Measurements from ENCODE around the gene ADARB2.
A peak's percentile ranks its signal among the peaks of the same experiment; 100 is the strongest.
"Not testable (repeated sequence)": the region's sequence is repeated elsewhere in the genome, so short reads cannot be mapped to it uniquely, and the experiment has no call there.

Gene ADARB2

DNA sequence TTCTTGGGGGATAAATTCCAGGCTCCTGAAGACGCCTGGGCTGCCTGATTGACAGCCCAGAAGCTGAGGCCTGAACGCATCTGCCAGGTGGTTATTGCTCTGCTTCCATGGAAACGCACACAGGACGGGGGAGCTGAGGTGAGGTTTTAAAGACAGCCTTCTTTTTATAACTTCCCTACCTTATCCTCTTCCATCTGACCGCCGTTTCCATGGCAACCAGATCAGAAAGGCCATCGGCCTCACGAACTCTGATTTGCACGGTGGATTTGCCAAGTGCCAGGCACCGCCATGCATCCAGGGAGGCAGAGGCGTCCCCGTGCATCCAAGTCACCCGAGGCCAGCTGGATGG is 260.9 kb downstream of the ADARB2 start:
- DNase-seq: peak; percentile 45

DNA sequence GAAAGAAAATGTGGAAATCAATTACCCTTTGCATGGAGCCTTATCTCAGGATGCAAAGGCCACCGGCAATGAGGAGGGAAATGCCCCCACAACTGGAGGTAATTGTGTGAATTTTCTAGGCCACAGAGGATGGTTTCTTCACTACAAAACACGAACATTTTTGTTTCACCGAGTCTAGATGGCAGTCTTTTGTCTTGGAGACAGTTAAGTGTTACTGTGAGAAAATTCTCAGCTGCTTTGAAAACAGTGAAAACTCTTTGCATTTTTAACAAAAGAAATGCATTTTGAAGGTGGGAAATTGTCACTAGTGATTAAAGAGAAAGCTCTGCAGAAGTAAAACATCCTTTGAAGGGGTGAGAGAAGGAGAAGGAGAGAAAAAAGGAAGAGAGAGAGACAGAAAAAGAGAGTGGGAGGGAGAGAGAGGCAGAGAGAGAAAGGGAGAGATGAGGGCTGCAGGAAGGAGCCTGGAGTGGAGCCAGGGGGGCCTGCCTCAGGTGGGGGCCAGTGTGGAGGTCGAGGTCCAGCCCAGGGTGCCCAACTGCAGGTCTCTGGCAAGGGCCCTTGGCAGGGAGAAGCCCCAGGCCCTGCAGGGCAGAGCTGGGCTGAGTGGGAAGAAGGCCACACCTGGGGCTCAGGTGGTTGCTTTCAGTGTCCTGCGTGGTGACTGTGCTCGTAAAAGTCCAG is 261.4 kb downstream of the ADARB2 start:
- DNase-seq: no peak

GRCh38 chr10:1475098-1475591 is 262.2 kb downstream of the ADARB2 start:
- no peak for DNase-seq

GRCh38 chr10:1474376-1475097 is 262.8 kb downstream of the ADARB2 start:
- DNase-seq: no peak

GRCh38 chr10:1473874-1474273 is 263.5 kb downstream of the ADARB2 start:
- DNase-seq: no peak

- DNase-seq: no peak
Measured at GRCh38 chr10:1472178-1472958, 265.0 kb downstream of the ADARB2 start.

DNA sequence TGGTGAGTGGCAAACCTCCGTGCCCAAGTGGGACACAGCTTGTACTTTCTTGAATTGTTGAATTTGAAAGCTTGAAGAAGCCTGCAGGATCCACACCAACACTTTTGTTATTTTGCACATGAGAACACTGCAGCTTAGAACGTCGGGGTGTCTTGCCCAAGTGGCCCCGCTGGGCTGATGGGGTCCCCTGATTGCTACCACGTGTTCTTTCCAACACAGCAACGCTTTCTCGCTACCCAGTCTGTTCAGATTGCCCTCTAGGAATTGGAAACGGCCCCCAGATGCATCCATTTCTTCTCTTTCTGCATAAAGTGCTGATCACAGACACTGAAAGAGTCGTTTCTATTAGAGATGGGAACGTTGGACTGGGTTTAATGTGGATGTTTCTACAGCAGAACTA is 268.5 kb downstream of the ADARB2 start:
- no peak for DNase-seq

DNA sequence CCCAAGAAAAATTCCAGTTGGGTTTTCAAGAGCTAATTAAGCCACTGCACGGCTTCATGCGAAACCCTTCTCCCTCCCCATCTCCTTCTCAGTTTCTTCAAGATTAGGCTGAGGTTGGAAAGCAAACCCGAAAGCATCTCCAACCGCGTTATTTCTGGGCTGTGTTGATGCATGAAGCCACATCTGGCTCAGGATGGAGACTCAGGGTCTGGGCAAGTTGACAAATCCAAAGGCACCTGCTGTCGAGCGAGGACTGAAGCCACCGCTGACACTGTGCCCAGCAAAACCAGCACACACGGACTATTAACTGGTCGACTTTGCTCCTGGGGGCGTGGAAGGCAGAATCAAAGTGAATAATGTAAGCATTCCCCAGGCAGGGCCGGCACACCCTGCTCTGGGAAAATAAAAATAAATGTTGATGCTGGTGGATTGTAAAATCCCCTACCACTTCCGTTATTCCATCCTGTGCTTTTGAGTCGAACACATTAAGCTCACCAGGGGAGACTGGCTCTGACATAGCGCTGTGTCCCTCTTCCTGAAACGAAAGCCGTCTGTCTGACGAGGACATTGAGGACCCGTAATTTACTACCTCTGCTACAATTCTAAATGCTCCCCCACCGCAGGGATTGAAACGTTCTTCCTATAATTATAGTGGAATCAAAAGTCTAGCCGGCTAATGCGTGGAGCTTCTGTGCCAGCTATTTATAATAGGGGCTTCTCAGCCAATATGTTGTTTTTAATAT is 269.8 kb downstream of the ADARB2 start:
- no peak for DNase-seq

GRCh38 chr10:1465993-1466764 is 271.1 kb downstream of the ADARB2 start:
- no peak for DNase-seq

GRCh38 chr10:1465418-1465911 is 271.9 kb downstream of the ADARB2 start:
- DNase-seq: no peak

DNA sequence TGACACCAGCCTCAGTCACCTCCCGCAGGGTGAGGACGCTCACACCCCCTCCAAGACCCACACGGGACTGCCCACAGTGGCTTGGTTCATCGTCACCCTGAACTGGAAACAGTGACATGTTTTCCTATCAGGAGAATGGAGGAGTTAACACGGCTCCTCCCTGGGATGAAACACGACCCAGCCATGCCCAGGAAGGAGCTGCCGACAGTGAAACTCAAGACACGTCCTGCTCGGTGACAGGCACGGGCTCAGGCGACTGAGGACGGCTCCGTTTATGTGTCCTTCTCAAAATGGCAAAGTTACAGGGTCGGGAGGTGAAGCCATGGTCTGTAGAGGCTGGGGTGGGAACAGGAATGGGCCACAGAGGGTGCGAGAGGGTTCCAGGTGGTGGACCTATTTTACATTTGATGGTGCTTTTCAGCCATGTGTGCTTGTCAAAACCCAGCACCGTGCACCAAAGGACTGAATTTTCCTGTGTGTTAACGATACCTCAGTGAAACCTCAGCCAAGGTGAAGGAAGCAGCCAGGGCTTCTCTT is 272.4 kb downstream of the ADARB2 start:
- no peak for DNase-seq

DNA sequence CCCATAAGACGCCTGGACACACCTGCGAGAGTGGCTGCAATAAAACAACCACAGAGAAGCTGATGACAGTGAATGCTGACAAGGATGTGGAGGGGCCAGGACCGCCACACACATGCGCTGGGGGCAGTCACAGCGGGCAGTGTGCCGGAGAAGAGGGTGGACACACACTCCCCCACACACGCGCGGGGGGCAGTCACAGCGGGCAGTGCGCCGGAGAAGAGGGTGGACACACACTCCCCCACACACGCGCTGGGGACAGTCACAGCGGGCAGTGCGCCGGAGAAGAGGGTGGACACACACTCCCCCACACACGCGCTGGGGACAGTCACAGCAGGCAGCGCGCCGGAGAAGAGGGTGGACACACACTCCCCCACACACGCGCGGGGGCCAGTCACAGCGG is 273.4 kb downstream of the ADARB2 start:
- not testable (repeated sequence) for DNase-seq

DNA sequence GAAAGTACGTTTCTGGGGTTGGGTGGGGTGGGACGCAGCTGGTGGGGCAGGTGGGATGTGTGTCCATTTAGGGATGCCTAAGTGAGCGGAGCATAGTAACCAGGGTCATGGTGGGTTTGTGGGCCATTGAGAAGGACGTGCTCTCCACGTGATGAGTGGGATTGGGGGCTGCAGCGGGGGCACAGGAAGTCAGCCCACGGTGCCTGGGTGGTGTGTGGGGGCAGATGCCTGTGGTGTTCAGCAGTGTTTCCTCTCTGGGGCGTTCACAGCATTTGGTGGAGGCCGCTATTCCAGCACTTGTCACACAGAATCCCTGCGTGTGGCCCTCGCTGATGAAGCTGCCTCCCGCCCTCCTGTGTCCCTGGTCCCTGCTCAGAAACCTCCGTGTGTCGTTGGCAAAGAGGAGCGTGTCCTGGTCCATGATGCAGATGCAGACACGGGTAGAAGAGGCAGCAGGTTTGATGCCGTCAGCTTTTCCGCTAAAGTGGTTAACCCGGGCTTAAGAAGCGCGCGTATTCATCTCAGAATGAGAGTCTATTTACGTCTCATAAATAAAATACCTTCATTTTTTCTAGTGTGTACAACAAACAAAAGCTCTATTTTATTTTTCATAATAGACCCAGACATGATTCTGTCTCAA is 274.2 kb downstream of the ADARB2 start:
- DNase-seq: no peak

GRCh38 chr10:1462521-1462920 is 274.8 kb downstream of the ADARB2 start:
- no peak for DNase-seq

GRCh38 chr10:1462032-1462431 is 275.3 kb downstream of the ADARB2 start:
- DNase-seq: no peak

- no peak for DNase-seq
Measured at GRCh38 chr10:1461016-1461415, 276.3 kb downstream of the ADARB2 start.

DNA sequence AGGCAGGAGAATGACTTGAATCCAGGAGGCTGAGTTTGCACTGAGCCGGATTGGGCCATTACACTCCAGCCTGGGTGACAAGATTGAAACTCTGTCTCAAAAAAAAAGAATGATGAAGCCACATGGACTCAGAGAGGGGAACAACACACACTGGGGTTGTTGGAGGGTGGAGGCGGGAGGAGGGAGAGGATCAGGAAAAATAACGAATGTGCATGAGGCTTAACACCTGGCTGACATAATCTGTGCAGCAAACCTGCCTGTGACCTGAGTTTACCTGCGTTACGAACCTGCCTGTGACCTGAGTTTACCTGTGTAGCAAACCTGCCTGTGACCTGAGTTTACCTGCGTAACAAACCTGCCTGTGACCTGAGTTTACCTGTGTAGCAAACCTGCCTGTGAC is 277.7 kb downstream of the ADARB2 start:
- peak; percentile 21 for DNase-seq

GRCh38 chr10:1454951-1455350 is 282.4 kb downstream of the ADARB2 start:
- DNase-seq: peak; percentile 67

DNA sequence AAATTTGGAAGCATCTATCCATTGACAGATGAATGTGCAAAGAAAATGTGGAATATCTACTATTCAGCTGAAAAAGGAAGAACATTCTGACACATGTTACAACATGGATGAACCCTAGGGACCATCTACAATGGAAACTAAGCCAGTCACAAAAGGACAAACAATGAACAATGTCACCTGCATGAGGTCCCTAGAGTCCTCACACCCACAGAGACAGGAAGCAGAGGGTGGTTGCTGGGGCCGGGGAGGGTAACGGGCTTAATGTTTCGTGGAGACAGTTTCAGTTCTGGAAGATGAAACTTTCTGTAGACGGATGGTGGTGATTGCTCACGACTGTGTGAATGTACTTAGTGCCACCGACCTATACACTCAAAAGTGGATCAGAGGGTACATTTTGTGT is 282.9 kb downstream of the ADARB2 start:
- no peak for DNase-seq

GRCh38 chr10:1452777-1453176 is 284.5 kb downstream of the ADARB2 start:
- DNase-seq: no peak

GRCh38 chr10:1451941-1452340 is 285.4 kb downstream of the ADARB2 start:
- DNase-seq: no peak
